Neural cell (in vitro differentiated cells): Measurements from ENCODE around the gene HEATR5A. TPM values are rescaled to one million over a fixed set of nuclear protein-coding genes. Genes with fewer than 3 reads are reported as not detected.
"Not testable (repeated sequence)": the region's sequence is repeated elsewhere in the genome, so short reads cannot be mapped to it uniquely, and the experiment has no call there.

ENCODE experiments used
- H2AFZ ChIP-seq: fragments of 200-600, 300-800 bp; sonication (generic), shearing (Covaris generic); 2 replicates; pipeline ENCODE4 v1.6.0; 2014; ENCODE audit warnings: low read depth, mild to moderate bottlenecking, antibody characterized with exemption, low read length, moderate library complexity
- H3F3A ChIP-seq: fragments of 200-600 bp; shearing (Covaris generic); 2 replicates; pipeline ENCODE4 v1.6.1; 2016; ENCODE audit warnings: mild to moderate bottlenecking, moderate library complexity, mixed read lengths, antibody characterized with exemption, low read length; ENCODE audit not compliant: insufficient read depth, poor library complexity, severe bottlenecking
- H3K27ac ChIP-seq: fragments of 200-600, 300-800 bp; sonication (generic), shearing (Covaris generic); 2 replicates; pipeline ENCODE4 v1.5.1; 2014; ENCODE audit warnings: mild to moderate bottlenecking, low read length, moderate library complexity
- H3K27me3 ChIP-seq: fragments of 300-800, 200-600 bp; sonication (generic), shearing (Covaris generic); 2 replicates; pipeline ENCODE4 v1.6.0; 2014; ENCODE audit warnings: mild to moderate bottlenecking, low read depth, low read length, moderate library complexity; ENCODE audit not compliant: insufficient read depth
- H3K36me3 ChIP-seq: fragments of 300-800, 200-600 bp; sonication (generic), shearing (Covaris generic); 2 replicates; pipeline ENCODE4 v1.5.1; 2014; ENCODE audit warnings: mild to moderate bottlenecking, antibody characterized with exemption, low read length, moderate library complexity; ENCODE audit not compliant: insufficient read depth
- H3K4me2 ChIP-seq: fragments of 300-800, 200-600 bp; sonication (generic), shearing (Covaris generic); 2 replicates; pipeline ENCODE4 v1.6.0; 2014; ENCODE audit warnings: mild to moderate bottlenecking, low read length
- H3K4me3 ChIP-seq: fragments of 300-800, 200-600 bp; sonication (generic), shearing (Covaris generic); 2 replicates; pipeline ENCODE4 v1.5.1; 2014; ENCODE audit warnings: mild to moderate bottlenecking, low read length, moderate library complexity
- H3K79me2 ChIP-seq: fragments of 200-600 bp; shearing (Covaris generic); replicated peaks from 2 replicates; pipeline ENCODE4 v1.6.0; 2014; ENCODE audit warnings: mild to moderate bottlenecking, low read length, moderate library complexity; ENCODE audit not compliant: insufficient read depth
- H3K9ac ChIP-seq: fragments of 300-800, 200-600 bp; sonication (generic), shearing (Covaris generic); 2 replicates; pipeline ENCODE4 v1.6.1; 2016; ENCODE audit warnings: mild to moderate bottlenecking, low read length, mixed read lengths
- H3K9me2 ChIP-seq: fragments of 200-600 bp; shearing (Covaris generic); 2 replicates; pipeline ENCODE4 v1.6.1; 2016; ENCODE audit warnings: mild to moderate bottlenecking, low read length, mixed read lengths; ENCODE audit not compliant: insufficient read depth
- H3K9me3 ChIP-seq: fragments of 200-600, 300-800 bp; sonication (generic), shearing (Covaris generic); 2 replicates; pipeline ENCODE4 v1.6.1; 2016; ENCODE audit warnings: mild to moderate bottlenecking, mixed run types, low read length, moderate library complexity, mixed read lengths
- H4K20me1 ChIP-seq: fragments of 200-600 bp; shearing (Covaris generic); 2 replicates; pipeline ENCODE4 v1.6.1; 2016; ENCODE audit warnings: mild to moderate bottlenecking, mixed run types; ENCODE audit not compliant: insufficient read depth
- CTCF ChIP-seq: fragments of 450-650 bp; IDR thresholded peaks from 2 replicates; pipeline ENCODE4 v1.5.1; 2014; ENCODE audit warnings: antibody characterized with exemption, mild to moderate bottlenecking, moderate library complexity; ENCODE audit not compliant: poor library complexity, severe bottlenecking
- EP300 ChIP-seq: fragments of 450-650 bp; conservative IDR thresholded peaks from 2 replicates; pipeline ENCODE4 v1.6.1; 2014; ENCODE audit warnings: antibody characterized with exemption, mild to moderate bottlenecking, moderate library complexity; ENCODE audit not compliant: poor library complexity, severe bottlenecking
- EZH2 ChIP-seq: fragments of 200-600, 300-800 bp; shearing (Covaris generic), sonication (generic); IDR thresholded peaks from 2 replicates; pipeline ENCODE4 v1.6.1; 2014; ENCODE audit warnings: antibody characterized with exemption, low read length, borderline replicate concordance, mild to moderate bottlenecking; ENCODE audit not compliant: insufficient read depth, poor library complexity, severe bottlenecking
- MXI1 ChIP-seq: fragments of 450-650 bp; conservative IDR thresholded peaks from 2 replicates; pipeline ENCODE4 v1.6.1; 2014; ENCODE audit warnings: antibody characterized with exemption, mild to moderate bottlenecking; ENCODE audit not compliant: poor library complexity, severe bottlenecking
- POLR2AphosphoS5 ChIP-seq: IDR thresholded peaks from 2 replicates; pipeline ENCODE4 v1.6.1; 2012
- RAD21 ChIP-seq: fragments of 450-650 bp; conservative IDR thresholded peaks from 2 replicates; pipeline ENCODE4 v1.6.1; 2014; ENCODE audit warnings: antibody characterized with exemption, mild to moderate bottlenecking, moderate library complexity
- REST ChIP-seq: IDR thresholded peaks from 2 replicates; pipeline ENCODE4 v1.6.1; 2012; ENCODE audit warnings: borderline replicate concordance
- SMC3 ChIP-seq: fragments of 450-650 bp; conservative IDR thresholded peaks from 2 replicates; pipeline ENCODE4 v1.6.1; 2014; ENCODE audit warnings: antibody characterized with exemption, mild to moderate bottlenecking, moderate library complexity; ENCODE audit not compliant: poor library complexity
- TAF1 ChIP-seq: IDR thresholded peaks from 2 replicates; pipeline ENCODE4 v1.6.1; 2012; ENCODE audit warnings: low read depth
- polyA plus RNA-seq: library from polyadenylated mRNA; depleted of rRNA; stranded (reverse); fragments of >200 nt; gene quantifications from 2 replicates; pipeline ENCODE4 v1.2.3, GENCODE V29; 2014

Gene HEATR5A
- polyA plus RNA-seq, 1 donor from 2014 or later, result 5.2 TPM

- H3K4me3 ChIP-seq, result no peak overlapping the region
- no peaks in the 10 kb centered on the region for H3K27me3 ChIP-seq
- TF ChIP-seq REST (no peak), CTCF (no peak)
These were observed 56.8 kb downstream of the HEATR5A start for GRCh38 chr14:31363331-31364073.

GRCh38 chr14:31362746-31363145 lies 57.6 kb downstream of the HEATR5A start:
- no peaks in the 10 kb centered on the region for H3K79me2 ChIP-seq
- H3K27me3 ChIP-seq, result no peaks in the 10 kb centered on the region
- TF ChIP-seq POLR2AphosphoS5 (no peak), EZH2 (no peak), MXI1 (no peak), EP300 (no peak), RAD21 (no peak), TAF1 (no peak), SMC3 (no peak), REST (no peak)
- no peaks in the 10 kb centered on the region for H3K36me3 ChIP-seq
- no peak overlapping the region for H3K4me2 ChIP-seq
- H3F3A ChIP-seq, result no peaks in the 10 kb centered on the region
- no peak overlapping the region for H3K9ac ChIP-seq
- H3K9me3 ChIP-seq, result no peaks in the 10 kb centered on the region
- H4K20me1 ChIP-seq, result no peaks in the 10 kb centered on the region
- H3K9me2 ChIP-seq, result no peaks in the 10 kb centered on the region
- no peak overlapping the region for H3K27ac ChIP-seq
- H2AFZ ChIP-seq, result no peak overlapping the region
- no peak overlapping the region for H3K4me3 ChIP-seq

More at GRCh38 chr14:31363331-31364073, 56.8 kb downstream of the HEATR5A start:
- Histone ChIP-seq H2AFZ (no peak overlapping the region), H3K9ac (no peak overlapping the region), H3K36me3 (no peaks in the 10 kb centered on the region), H3K9me2 (no peaks in the 10 kb centered on the region), H4K20me1 (no peaks in the 10 kb centered on the region), H3K4me2 (no peak overlapping the region), H3F3A (no peaks in the 10 kb centered on the region), H3K79me2 (no peaks in the 10 kb centered on the region), H3K27ac (no peak overlapping the region), H3K9me3 (no peaks in the 10 kb centered on the region)

- not testable (repeated sequence) for H4K20me1 ChIP-seq, H3F3A ChIP-seq, H3K27me3 ChIP-seq, H3K4me3 ChIP-seq, H3K9me2 ChIP-seq, H3K79me2 ChIP-seq, H3K9me3 ChIP-seq, H3K4me2 ChIP-seq, H3K9ac ChIP-seq, H3K27ac ChIP-seq, H3K36me3 ChIP-seq, H2AFZ ChIP-seq
These were observed 58.6 kb downstream of the HEATR5A start for GRCh38 chr14:31361761-31362160.
